ENCODE results near the gene ZBTB25.
A peak's percentile ranks its signal among the peaks of the same experiment; 100 is the strongest.

DNA sequence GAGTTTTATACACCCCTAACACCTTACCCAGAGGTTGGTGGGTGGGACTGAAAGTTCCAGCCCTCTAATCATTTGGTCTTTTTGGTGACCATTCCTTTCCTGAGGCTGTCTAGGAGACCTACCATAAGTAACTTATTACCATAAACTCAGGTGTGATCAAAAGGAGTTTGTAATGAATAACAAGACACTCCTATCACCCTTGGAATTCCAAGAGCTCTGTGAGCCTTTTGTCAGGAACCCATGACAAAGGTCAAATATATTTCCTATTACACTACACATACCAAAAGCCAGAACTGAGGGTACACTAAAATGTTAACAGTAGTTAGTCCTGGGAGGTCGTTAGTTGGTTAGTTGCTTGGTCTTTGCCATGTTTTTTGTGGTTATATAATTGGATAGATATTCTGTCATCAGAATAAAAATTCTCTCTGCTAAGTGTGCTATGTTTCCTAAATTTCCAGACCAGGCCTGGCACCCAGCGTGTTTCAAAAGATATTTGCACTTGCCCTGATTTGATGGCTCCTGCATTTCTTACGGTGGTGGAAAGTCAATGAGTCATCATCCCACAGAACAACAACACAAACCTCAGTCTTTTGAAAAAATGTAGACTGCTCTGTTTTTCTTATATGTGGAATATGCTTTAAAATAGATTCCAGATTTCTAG is 65.3 kb downstream of the ZBTB25 start:
- TF ChIP-seq, protein P1, sequence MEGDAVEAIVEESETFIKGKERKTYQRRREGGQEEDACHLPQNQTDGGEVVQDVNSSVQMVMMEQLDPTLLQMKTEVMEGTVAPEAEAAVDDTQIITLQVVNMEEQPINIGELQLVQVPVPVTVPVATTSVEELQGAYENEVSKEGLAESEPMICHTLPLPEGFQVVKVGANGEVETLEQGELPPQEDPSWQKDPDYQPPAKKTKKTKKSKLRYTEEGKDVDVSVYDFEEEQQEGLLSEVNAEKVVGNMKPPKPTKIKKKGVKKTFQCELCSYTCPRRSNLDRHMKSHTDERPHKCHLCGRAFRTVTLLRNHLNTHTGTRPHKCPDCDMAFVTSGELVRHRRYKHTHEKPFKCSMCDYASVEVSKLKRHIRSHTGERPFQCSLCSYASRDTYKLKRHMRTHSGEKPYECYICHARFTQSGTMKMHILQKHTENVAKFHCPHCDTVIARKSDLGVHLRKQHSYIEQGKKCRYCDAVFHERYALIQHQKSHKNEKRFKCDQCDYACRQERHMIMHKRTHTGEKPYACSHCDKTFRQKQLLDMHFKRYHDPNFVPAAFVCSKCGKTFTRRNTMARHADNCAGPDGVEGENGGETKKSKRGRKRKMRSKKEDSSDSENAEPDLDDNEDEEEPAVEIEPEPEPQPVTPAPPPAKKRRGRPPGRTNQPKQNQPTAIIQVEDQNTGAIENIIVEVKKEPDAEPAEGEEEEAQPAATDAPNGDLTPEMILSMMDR (IDR thresholded peaks at IDR 0.05) = no peak
- TF ChIP-seq POLR2AphosphoS5 (IDR thresholded peaks at IDR 0.05; ENCODE audit: low read depth, low read length) (peak; percentile 63; the same call in 1 of the 2 replicates), REST (IDR thresholded peaks at IDR 0.05; ENCODE audit: low read depth, low read length) (no peak), EP300 (IDR thresholded peaks at IDR 0.05; ENCODE audit: borderline replicate concordance in 1 of 2, low read depth in 1 of 2, low read length in 1 of 2) (no peak; a peak in 1 of 4 replicates), SIN3A (IDR thresholded peaks at IDR 0.05; ENCODE audit: borderline replicate concordance, low read depth, low read length) (no peak), GATA2 (CRISPR knock-in tag; IDR thresholded peaks at IDR 0.05) (no peak), MAX (IDR thresholded peaks at IDR 0.05; ENCODE audit: low read depth) (peak; percentile 43; the same call in 1 of the 2 replicates), TEAD4 (IDR thresholded peaks at IDR 0.05; ENCODE audit: borderline replicate concordance, insufficient read depth) (0 out of 2 replicates have a peak, but pooled peaks have one; percentile 13)

Measured in SK-N-SH (cell line).